GM12872 (cell line): ENCODE data around the gene PAX5.

ENCODE experiments used
- TF ChIP-seq, protein P1 (sequence below): IDR thresholded peaks from 3 replicates; pipeline ENCODE4 v1.5.1; 2011; ENCODE audit warnings: low read depth, mild to moderate bottlenecking, low read length, moderate library complexity; ENCODE audit not compliant: insufficient read depth

Gene PAX5

DNA sequence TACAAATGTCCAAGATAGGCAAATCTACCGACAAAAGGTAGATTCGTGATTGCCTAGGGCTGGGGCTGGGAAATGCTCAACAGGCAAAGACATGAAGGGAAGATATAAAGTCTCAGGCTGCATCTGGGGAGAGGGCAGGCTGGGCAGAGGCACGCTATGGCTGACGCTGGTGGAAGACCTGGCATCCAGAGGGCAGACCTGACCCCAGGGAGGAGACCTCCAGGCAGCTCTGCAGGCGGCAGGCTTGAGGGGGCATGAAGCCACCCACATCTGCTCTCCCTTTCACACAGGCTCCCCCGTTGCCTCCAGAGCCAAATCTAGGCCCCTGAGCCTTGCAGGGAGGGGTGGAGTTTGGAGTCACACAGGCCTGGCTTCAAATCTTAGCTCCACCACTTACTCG is 145.5 kb downstream of the PAX5 start:
- TF ChIP-seq, protein P1, sequence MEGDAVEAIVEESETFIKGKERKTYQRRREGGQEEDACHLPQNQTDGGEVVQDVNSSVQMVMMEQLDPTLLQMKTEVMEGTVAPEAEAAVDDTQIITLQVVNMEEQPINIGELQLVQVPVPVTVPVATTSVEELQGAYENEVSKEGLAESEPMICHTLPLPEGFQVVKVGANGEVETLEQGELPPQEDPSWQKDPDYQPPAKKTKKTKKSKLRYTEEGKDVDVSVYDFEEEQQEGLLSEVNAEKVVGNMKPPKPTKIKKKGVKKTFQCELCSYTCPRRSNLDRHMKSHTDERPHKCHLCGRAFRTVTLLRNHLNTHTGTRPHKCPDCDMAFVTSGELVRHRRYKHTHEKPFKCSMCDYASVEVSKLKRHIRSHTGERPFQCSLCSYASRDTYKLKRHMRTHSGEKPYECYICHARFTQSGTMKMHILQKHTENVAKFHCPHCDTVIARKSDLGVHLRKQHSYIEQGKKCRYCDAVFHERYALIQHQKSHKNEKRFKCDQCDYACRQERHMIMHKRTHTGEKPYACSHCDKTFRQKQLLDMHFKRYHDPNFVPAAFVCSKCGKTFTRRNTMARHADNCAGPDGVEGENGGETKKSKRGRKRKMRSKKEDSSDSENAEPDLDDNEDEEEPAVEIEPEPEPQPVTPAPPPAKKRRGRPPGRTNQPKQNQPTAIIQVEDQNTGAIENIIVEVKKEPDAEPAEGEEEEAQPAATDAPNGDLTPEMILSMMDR = no peak

- TF ChIP-seq, protein P1 = no peak
Measured at GRCh38 chr9:36884721-36885120, 149.3 kb downstream of the PAX5 start.

DNA sequence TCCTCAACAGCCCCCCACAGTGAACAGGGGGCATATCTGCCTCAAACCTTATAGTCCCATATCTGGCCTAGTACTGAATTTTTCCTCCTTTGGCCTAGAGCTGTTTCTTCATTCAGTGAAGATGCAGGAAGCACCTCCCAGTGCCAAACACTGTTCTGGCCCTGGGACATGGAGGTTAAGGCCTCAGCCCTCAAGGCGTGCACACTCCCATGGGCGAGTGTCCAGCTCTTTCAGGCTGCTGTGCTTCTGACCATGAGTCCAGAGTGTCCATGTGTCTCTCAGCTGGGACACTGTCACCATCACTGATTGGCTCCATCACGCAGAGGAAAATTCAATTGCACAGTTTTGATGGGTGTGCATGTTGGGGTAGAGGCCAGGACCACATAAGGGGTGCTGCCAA is 151.5 kb downstream of the PAX5 start:
- TF ChIP-seq, protein P1 = no peak

GRCh38 chr9:36881743-36882441 is 152.2 kb downstream of the PAX5 start:
- TF ChIP-seq, protein P1 = no peak

DNA sequence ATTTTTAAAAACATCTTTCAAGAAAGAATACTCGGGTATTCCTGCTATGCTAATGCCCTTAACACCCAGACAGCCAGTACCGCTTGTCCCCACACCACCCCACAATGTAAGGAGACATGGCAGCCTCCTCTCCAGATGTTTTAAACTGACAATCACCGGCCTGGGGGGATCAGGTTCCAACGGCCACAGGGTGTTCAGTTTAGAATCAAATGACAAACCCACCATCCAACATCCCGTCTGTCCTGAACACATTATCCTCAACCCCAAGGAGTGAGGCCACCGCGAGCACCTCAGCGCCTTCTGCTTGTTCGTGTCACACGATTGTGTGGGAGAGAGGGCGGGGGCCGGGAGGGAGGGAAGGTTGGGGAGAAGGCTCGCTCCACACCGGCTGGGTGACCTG is 152.8 kb downstream of the PAX5 start:
- TF ChIP-seq, protein P1 = no peak

GRCh38 chr9:36880075-36880474 is 154.0 kb downstream of the PAX5 start:
- TF ChIP-seq, protein P1 = no peak

DNA sequence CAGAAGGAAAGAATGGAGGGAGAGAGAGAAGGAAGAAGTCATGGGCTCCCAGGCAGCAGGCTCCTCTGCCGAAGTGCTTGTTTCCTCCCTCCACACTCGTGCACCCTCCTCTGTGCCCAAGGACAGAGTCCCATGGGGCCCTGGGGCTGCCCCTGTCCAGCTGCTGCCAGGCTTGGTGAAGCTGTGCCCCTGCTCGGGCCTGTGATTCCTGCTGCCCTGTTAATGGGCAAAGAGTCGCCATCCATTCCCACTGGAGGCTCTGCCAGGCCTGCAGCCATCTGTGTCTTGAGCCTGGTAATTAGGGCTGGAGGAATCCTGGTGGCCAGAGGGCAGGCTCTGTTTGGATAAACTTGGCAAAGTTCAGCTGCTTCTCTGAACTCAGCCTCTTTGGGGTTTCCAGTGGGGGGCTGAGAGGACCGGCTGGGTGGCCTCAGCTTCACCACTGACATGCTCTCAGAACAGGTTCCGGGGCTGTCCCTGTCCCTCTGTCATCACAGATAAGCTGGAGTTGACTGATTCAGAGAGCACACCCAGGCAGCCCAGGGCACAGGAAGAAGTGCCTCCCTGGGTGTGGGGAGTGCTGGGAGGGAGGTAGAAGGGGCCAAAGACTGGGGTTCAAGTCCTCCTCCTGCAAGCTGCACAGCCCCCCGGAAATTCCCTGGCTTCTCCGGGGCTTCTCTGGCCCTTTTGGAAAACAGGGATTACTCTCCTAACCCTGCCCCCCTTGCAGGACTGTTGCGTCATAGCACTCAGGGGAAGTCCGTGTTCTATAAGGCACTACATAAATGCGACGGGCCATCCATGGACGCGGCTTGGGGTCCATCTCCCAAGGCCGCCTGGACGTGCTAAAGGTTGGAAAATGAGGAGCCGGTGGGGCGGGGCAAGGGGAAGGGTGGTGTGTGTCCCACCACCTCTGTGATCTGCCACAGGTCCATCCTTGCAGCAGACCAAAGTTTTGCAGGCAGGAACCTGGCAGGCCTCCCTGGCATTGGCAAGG is 154.8 kb downstream of the PAX5 start:
- TF ChIP-seq, protein P1 = no peak
